Measurements from ENCODE around the gene TSGA10IP.

DNA sequence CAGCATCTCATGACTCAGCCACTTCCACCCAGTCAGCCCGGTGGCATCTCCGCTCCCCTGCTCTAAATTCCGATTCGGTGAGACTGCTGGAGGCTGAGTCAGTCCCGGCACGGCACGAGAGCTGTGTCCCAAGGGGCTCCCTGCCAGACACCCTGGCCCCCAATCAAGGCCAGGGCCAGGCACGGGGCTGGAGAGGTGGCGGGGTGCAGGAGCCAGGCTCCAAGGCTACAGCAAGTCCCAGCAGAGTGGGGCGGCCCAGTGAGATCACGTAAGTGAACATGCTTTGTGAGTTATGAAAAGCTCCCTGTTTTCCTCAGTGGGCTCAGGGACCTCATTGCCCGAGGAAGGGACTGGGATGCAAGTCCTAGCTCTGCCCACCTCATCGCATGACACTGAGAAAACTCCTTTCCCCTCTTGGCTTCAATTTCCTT is 29.4 kb upstream of the TSGA10IP start:
- TF ChIP-seq, protein P1, sequence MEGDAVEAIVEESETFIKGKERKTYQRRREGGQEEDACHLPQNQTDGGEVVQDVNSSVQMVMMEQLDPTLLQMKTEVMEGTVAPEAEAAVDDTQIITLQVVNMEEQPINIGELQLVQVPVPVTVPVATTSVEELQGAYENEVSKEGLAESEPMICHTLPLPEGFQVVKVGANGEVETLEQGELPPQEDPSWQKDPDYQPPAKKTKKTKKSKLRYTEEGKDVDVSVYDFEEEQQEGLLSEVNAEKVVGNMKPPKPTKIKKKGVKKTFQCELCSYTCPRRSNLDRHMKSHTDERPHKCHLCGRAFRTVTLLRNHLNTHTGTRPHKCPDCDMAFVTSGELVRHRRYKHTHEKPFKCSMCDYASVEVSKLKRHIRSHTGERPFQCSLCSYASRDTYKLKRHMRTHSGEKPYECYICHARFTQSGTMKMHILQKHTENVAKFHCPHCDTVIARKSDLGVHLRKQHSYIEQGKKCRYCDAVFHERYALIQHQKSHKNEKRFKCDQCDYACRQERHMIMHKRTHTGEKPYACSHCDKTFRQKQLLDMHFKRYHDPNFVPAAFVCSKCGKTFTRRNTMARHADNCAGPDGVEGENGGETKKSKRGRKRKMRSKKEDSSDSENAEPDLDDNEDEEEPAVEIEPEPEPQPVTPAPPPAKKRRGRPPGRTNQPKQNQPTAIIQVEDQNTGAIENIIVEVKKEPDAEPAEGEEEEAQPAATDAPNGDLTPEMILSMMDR (conservative IDR thresholded peaks at IDR 0.05; ENCODE audit: low read length), result no peak
- no peak for TF ChIP-seq EZH2phosphoT487 (IDR thresholded peaks at IDR 0.05; ENCODE audit: borderline replicate concordance)
